Central memory CD4-positive, alpha-beta T cell (primary cell): ENCODE measurements around the gene CFHR1.
A peak's percentile ranks its signal among the peaks of the same experiment; 100 is the strongest.
"Not testable (repeated sequence)": the region's sequence is repeated elsewhere in the genome, so short reads cannot be mapped to it uniquely, and the experiment has no call there.

Experiments
- DNase-seq: peaks from one replicate; pipeline ENCODE4 v3.0.0; 2022
- total RNA-seq, 3 experiments: gene quantifications; one replicate each; lab custom pipeline; 2026; lab: John Stamatoyannopoulos, UW

CFHR1 gene
- 0 reads per million in 3 experiments for total RNA-seq

- not testable (repeated sequence) for DNase-seq
Observed at GRCh38 chr1:196819531-196819930, at the start of gene CFHR1. TSS of gene CFHR1 (plus strand) at chr1:196819731. CDS start at chr1:196819845, 114 bp downstream.

GRCh38 chr1:196769823-196770222, 49.7 kb upstream of the CFHR1 start:
- DNase-seq: not testable (repeated sequence)

GRCh38 chr1:196773713-196774112, 45.8 kb upstream of the CFHR1 start:
- no peak for DNase-seq

GRCh38 chr1:196774175-196774574, 45.4 kb upstream of the CFHR1 start:
- DNase-seq: no peak

- DNase-seq: no peak
Observed at GRCh38 chr1:196774603-196775002, 44.9 kb upstream of the CFHR1 start, which contains the start of gene CFHR3. TSS of gene CFHR3 (plus strand) at chr1:196774840. CDS start at chr1:196774887, 47 bp downstream.

GRCh38 chr1:196777603-196778002, 41.9 kb upstream of the CFHR1 start:
- DNase-seq: no peak

GRCh38 chr1:196779093-196779492, 40.4 kb upstream of the CFHR1 start:
- no peak for DNase-seq

GRCh38 chr1:196791252-196791651, 28.3 kb upstream of the CFHR1 start:
- not testable (repeated sequence) for DNase-seq

- not testable (repeated sequence) for DNase-seq
Observed at GRCh38 chr1:196794103-196794502, 25.4 kb upstream of the CFHR1 start.

- DNase-seq: no peak
Observed at GRCh38 chr1:196797891-196798290, 21.6 kb upstream of the CFHR1 start.

GRCh38 chr1:196801920-196802319, 17.6 kb upstream of the CFHR1 start:
- DNase-seq: not testable (repeated sequence)

- no peak for DNase-seq
Observed at GRCh38 chr1:196808529-196809235, 10.8 kb upstream of the CFHR1 start.

GRCh38 chr1:196817442-196817841, 2.1 kb upstream of the CFHR1 start:
- DNase-seq: not testable (repeated sequence)

GRCh38 chr1:196827860-196828259, 8.3 kb downstream of the CFHR1 start:
- peak; percentile 6 for DNase-seq

- not testable (repeated sequence) for DNase-seq
Observed at GRCh38 chr1:196849613-196850492, 30.3 kb downstream of the CFHR1 start.

- DNase-seq: no peak
Observed at GRCh38 chr1:196856053-196856452, 36.5 kb downstream of the CFHR1 start.

GRCh38 chr1:196857188-196857587, 37.7 kb downstream of the CFHR1 start:
- no peak for DNase-seq

GRCh38 chr1:196858811-196859210, 39.3 kb downstream of the CFHR1 start:
- no peak for DNase-seq

GRCh38 chr1:196860323-196860884, 40.9 kb downstream of the CFHR1 start:
- DNase-seq: no peak

GRCh38 chr1:196861429-196861828, 41.9 kb downstream of the CFHR1 start:
- no peak for DNase-seq

GRCh38 chr1:196866974-196867373, 47.4 kb downstream of the CFHR1 start:
- DNase-seq: no peak

GRCh38 chr1:196873385-196873784, 53.9 kb downstream of the CFHR1 start:
- DNase-seq: no peak

- no peak for DNase-seq
Observed at GRCh38 chr1:196875935-196876334, 56.4 kb downstream of the CFHR1 start.
